ENCODE data around the gene VKORC1. TPM values are rescaled to one million over a fixed set of nuclear protein-coding genes. Genes with fewer than 3 reads are reported as not detected.

Gene VKORC1
- total RNA-seq, 1 donor from 2014 or later: 32.6 TPM

- H3K36me3 ChIP-seq (ENCODE audit: control insufficient read depth, insufficient read depth, low read length): peaks cover 18% of the 10 kb centered on the region
- DNase-seq (ENCODE audit: low read depth) (peak; percentile 82), FAIRE-seq (no peak)
- no peak overlapping the region for H3K4me3 ChIP-seq (ENCODE audit: low read depth, low read length)
- no peaks in the 10 kb centered on the region for H3K27me3 ChIP-seq (ENCODE audit: control insufficient read depth, insufficient read depth, low read length)
- no peak for TF ChIP-seq CTCF (IDR thresholded peaks at IDR 0.05; ENCODE audit: insufficient read depth, low read length, severe bottlenecking)
Measured at GRCh38 chr16:31130899-31131298, 36.3 kb upstream of the VKORC1 start.

- H3K4me3 ChIP-seq (ENCODE audit: low read depth, low read length): no peak overlapping the region
- FAIRE-seq (no peak), DNase-seq (ENCODE audit: low read depth) (no peak)
- peaks cover 18% of the 10 kb centered on the region for H3K36me3 ChIP-seq (ENCODE audit: control insufficient read depth, insufficient read depth, low read length)
- no peak for TF ChIP-seq CTCF (IDR thresholded peaks at IDR 0.05; ENCODE audit: insufficient read depth, low read length, severe bottlenecking)
- no peaks in the 10 kb centered on the region for H3K27me3 ChIP-seq (ENCODE audit: control insufficient read depth, insufficient read depth, low read length)
Measured at GRCh38 chr16:31130336-31130891, 35.8 kb upstream of the VKORC1 start.

- peak; percentile 26 for TF ChIP-seq CTCF (IDR thresholded peaks at IDR 0.05; ENCODE audit: insufficient read depth, low read length, severe bottlenecking)
- Histone ChIP-seq H3K4me3 (ENCODE audit: low read depth, low read length) (no peak overlapping the region), H3K36me3 (ENCODE audit: control insufficient read depth, insufficient read depth, low read length) (peaks cover 18% of the 10 kb centered on the region), H3K27me3 (ENCODE audit: control insufficient read depth, insufficient read depth, low read length) (no peaks in the 10 kb centered on the region)
- FAIRE-seq (peak; percentile 13), DNase-seq (ENCODE audit: low read depth) (no peak)
Measured at GRCh38 chr16:31129568-31130335, 35.2 kb upstream of the VKORC1 start.

GRCh38 chr16:31128711-31129567 lies 34.3 kb upstream of the VKORC1 start:
- H3K36me3 ChIP-seq (ENCODE audit: control insufficient read depth, insufficient read depth, low read length): peaks cover 18% of the 10 kb centered on the region
- no peak overlapping the region for H3K4me3 ChIP-seq (ENCODE audit: low read depth, low read length)
- FAIRE-seq: no peak
- DNase-seq (ENCODE audit: low read depth): peak; percentile 59
- no peak for TF ChIP-seq CTCF (IDR thresholded peaks at IDR 0.05; ENCODE audit: insufficient read depth, low read length, severe bottlenecking)
- no peaks in the 10 kb centered on the region for H3K27me3 ChIP-seq (ENCODE audit: control insufficient read depth, insufficient read depth, low read length)

GRCh38 chr16:31127182-31127581 lies 32.6 kb upstream of the VKORC1 start:
- no peaks in the 10 kb centered on the region for H3K27me3 ChIP-seq (ENCODE audit: control insufficient read depth, insufficient read depth, low read length)
- no peak for TF ChIP-seq CTCF (IDR thresholded peaks at IDR 0.05; ENCODE audit: insufficient read depth, low read length, severe bottlenecking)
- FAIRE-seq: no peak

More at GRCh38 chr16:31127182-31127581, 32.6 kb upstream of the VKORC1 start:
- DNase-seq (ENCODE audit: low read depth): no peak
- peaks cover 8% of the 10 kb centered on the region for H3K36me3 ChIP-seq (ENCODE audit: control insufficient read depth, insufficient read depth, low read length)
- H3K4me3 ChIP-seq (ENCODE audit: low read depth, low read length): no peak overlapping the region
